Measurements from ENCODE around the gene RASGRP1. TPM values are rescaled to one million over a fixed set of nuclear protein-coding genes. Genes with fewer than 3 reads are reported as not detected.

RASGRP1 gene
- total and polyA plus RNA-seq, 2 donors (not counting 1 experiment from before 2014, with no cell fraction given), result 17.7 to 24.7 TPM

DNA sequence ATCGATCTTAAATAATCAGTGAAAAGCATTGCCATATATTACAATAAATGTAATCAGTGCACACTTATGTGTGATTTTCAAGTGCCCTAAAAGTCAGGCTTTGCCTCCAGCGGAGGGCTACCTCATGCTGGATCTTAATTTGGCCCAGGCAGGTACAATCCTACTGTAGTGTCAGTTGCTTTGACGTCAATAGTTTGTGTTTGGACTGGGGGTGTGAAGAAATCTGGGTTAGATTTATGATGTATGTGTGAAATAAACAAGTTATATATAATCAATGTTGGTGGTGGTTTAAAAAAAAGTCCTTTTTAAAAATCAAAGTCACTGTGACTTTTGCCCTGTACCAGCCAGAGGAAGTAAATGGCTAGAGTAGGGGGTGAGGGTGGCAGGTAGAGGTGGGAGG lies 14.0 kb upstream of the RASGRP1 start:
- Histone ChIP-seq H3K27me3 (replicated peaks in 1 of 4; ENCODE audit: control extremely low read depth in 1 of 4, control insufficient read depth in 3 of 4, insufficient read depth in 4 of 4, low read length in 3 of 4) (no peaks in the 10 kb centered on the region), H3K4me1 (ENCODE audit: control insufficient read depth in 2 of 2, insufficient read depth in 2 of 2, low read length in 2 of 2) (no peaks in the 10 kb centered on the region), H3K79me2 (ENCODE audit: control insufficient read depth, insufficient read depth, low read length) (no peaks in the 10 kb centered on the region), H4K20me1 (ENCODE audit: control insufficient read depth, insufficient read depth, low read length, poor library complexity, severe bottlenecking) (no peaks in the 10 kb centered on the region), H3K27ac (ENCODE audit: low read length in 2 of 2) (no peak overlapping the region), H3K9ac (ENCODE audit: low read length) (no peak overlapping the region), H3K9me3 (ENCODE audit: control extremely low read depth in 1 of 3, control insufficient read depth in 2 of 3, insufficient read depth in 1 of 3, low read length in 2 of 3) (no peaks in the 10 kb centered on the region), H3K4me3 (ENCODE audit: control extremely low read depth in 1 of 5, extremely low read depth in 1 of 5, insufficient read depth in 1 of 5, low read depth in 2 of 5, low read length in 4 of 5) (no peak overlapping the region), H3K36me3 (replicated peaks in 1 of 2; ENCODE audit: control extremely low read depth in 1 of 2, control insufficient read depth in 1 of 2, extremely low read depth in 1 of 2, insufficient read depth in 2 of 2, low read length in 1 of 2) (no peaks in the 10 kb centered on the region), H2AFZ (ENCODE audit: insufficient read depth, low read depth, low read length, poor library complexity, severe bottlenecking) (no peak overlapping the region), H3K4me2 (replicated peaks; ENCODE audit: low read depth, low read length, poor library complexity, severe bottlenecking) (no peak overlapping the region)
- H3K9me3 Mint-ChIP-seq (ENCODE audit: insufficient read depth), result no peaks in the 10 kb centered on the region
- H3K27ac Mint-ChIP-seq, result no peak overlapping the region
- intact Hi-C loops (cut with micrococcal nuclease), result no loop called here
- no peak for TF ChIP-seq EZH2 (IDR thresholded peaks at IDR 0.05; ENCODE audit: borderline replicate concordance, insufficient read depth, low read depth, low read length, poor library complexity, severe bottlenecking)
- TF ChIP-seq, protein P1, sequence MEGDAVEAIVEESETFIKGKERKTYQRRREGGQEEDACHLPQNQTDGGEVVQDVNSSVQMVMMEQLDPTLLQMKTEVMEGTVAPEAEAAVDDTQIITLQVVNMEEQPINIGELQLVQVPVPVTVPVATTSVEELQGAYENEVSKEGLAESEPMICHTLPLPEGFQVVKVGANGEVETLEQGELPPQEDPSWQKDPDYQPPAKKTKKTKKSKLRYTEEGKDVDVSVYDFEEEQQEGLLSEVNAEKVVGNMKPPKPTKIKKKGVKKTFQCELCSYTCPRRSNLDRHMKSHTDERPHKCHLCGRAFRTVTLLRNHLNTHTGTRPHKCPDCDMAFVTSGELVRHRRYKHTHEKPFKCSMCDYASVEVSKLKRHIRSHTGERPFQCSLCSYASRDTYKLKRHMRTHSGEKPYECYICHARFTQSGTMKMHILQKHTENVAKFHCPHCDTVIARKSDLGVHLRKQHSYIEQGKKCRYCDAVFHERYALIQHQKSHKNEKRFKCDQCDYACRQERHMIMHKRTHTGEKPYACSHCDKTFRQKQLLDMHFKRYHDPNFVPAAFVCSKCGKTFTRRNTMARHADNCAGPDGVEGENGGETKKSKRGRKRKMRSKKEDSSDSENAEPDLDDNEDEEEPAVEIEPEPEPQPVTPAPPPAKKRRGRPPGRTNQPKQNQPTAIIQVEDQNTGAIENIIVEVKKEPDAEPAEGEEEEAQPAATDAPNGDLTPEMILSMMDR (IDR thresholded peaks at IDR 0.05), result no peak
- CTCF ChIA-PET, result interaction anchor here (1.2 to 1.5 kb wide), 2 partner anchors 108 to 112 kb away, joined by 3 to 5 read pairs; no protein-coding TSS in a partner anchor
- WGBS (ENCODE audit: insufficient coverage), result no CpG with 5 or more reads among the region's 3 CpGs
- no peak overlapping the region for H3K4me3 Mint-ChIP-seq
- POLR2A ChIA-PET, result no interaction called here
- DNase-seq, result no peak
- ATAC-seq (ENCODE audit: low read depth), result no peak
- H3K4me1 Mint-ChIP-seq, result no peaks in the 10 kb centered on the region
- peaks cover 6% of the 10 kb centered on the region for H3K27me3 Mint-ChIP-seq

DNA sequence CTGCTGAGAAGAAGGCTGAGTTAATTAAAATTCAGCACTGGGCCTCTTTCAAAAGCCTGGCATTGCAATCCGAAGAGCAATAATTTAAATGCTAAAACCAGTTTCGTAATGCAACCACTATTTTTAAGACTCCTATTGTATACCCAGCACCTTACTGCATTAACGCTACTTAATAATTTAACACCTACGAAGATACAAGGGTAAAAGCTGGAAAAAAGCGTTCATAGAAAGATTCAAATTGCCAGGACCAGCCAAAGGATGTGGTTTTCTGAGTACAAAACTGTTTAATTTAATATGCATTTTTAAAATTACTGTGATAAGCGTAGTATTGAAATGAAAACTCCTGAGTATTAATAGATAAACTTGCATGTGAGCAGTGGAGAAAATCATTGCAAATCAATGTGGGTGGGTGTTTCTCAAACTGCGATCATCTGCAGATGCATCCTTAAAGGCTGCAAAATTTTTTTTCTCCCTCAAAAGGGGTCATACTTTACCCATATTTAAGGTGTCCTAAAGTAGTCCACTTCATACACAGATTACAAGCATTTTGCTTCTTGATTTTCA lies 12.9 kb upstream of the RASGRP1 start:
- H3K4me3 ChIP-seq (ENCODE audit: control extremely low read depth in 1 of 5, extremely low read depth in 1 of 5, insufficient read depth in 1 of 5, low read depth in 2 of 5, low read length in 4 of 5), result no peak overlapping the region
- no peak overlapping the region for H3K4me3 Mint-ChIP-seq
- H3K27ac ChIP-seq (ENCODE audit: low read length in 2 of 2), result no peak overlapping the region
- no peaks in the 10 kb centered on the region for H3K36me3 ChIP-seq (replicated peaks in 1 of 2; ENCODE audit: control extremely low read depth in 1 of 2, control insufficient read depth in 1 of 2, extremely low read depth in 1 of 2, insufficient read depth in 2 of 2, low read length in 1 of 2)
- ATAC-seq (ENCODE audit: low read depth), result no peak
- H3K27me3 Mint-ChIP-seq, result peaks cover 6% of the 10 kb centered on the region
- no peak overlapping the region for H3K9ac ChIP-seq (ENCODE audit: low read length)
- H3K27me3 ChIP-seq (replicated peaks in 1 of 4; ENCODE audit: control extremely low read depth in 1 of 4, control insufficient read depth in 3 of 4, insufficient read depth in 4 of 4, low read length in 3 of 4), result no peaks in the 10 kb centered on the region
- TF ChIP-seq, protein P1 (IDR thresholded peaks at IDR 0.05), result no peak
- TF ChIP-seq EZH2 (IDR thresholded peaks at IDR 0.05; ENCODE audit: borderline replicate concordance, insufficient read depth, low read depth, low read length, poor library complexity, severe bottlenecking), result no peak
- H3K9me3 Mint-ChIP-seq (ENCODE audit: insufficient read depth), result no peaks in the 10 kb centered on the region
- H3K4me1 Mint-ChIP-seq, result no peaks in the 10 kb centered on the region
- 91% methylated on average over 4 of the region's 7 CpGs for WGBS (ENCODE audit: insufficient coverage)
- H3K4me1 ChIP-seq (ENCODE audit: control insufficient read depth in 2 of 2, insufficient read depth in 2 of 2, low read length in 2 of 2), result no peaks in the 10 kb centered on the region
- no peaks in the 10 kb centered on the region for H4K20me1 ChIP-seq (ENCODE audit: control insufficient read depth, insufficient read depth, low read length, poor library complexity, severe bottlenecking)
- no peaks in the 10 kb centered on the region for H3K9me3 ChIP-seq (ENCODE audit: control extremely low read depth in 1 of 3, control insufficient read depth in 2 of 3, insufficient read depth in 1 of 3, low read length in 2 of 3)
- intact Hi-C loops (cut with micrococcal nuclease), result no loop called here
- no peak overlapping the region for H3K27ac Mint-ChIP-seq
- ChIA-PET POLR2A (no interaction called here), CTCF (interaction anchor here (1.2 to 1.5 kb wide), 2 partner anchors 109 to 113 kb away, joined by 3 to 5 read pairs; no protein-coding TSS in a partner anchor)
- H3K79me2 ChIP-seq (ENCODE audit: control insufficient read depth, insufficient read depth, low read length), result no peaks in the 10 kb centered on the region
- no peak overlapping the region for H2AFZ ChIP-seq (ENCODE audit: insufficient read depth, low read depth, low read length, poor library complexity, severe bottlenecking)
- H3K4me2 ChIP-seq (replicated peaks; ENCODE audit: low read depth, low read length, poor library complexity, severe bottlenecking), result no peak overlapping the region
- DNase-seq, result no peak

Measured in B cell (primary cell).